Measurements from ENCODE around the gene RAP1GAP2. TPM values are rescaled to one million over a fixed set of nuclear protein-coding genes. Genes with fewer than 3 reads are reported as not detected.

Gene RAP1GAP2
- total RNA-seq, 1 donor from 2014 or later = 8.6 TPM

DNA sequence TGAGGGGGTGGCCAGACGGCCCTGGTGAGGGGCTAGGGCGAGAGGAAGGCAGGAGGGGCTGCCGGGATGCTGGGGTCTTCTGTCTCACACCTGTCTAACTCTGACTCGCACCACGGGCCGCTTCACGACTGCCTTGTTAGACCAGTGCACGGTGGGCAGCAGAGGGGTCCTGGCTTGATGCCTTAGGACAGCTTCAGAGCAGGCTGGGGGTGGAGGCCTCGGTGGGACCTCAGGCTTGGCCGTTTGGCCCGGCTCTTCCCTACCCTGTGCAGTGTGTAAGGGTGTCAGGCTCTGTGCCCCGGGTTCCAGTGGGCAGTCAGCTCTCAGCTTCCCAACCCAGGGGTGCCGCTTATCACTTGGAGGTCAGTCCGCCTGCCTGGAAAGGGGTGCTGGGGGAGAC, 166.5 kb downstream of the RAP1GAP2 start:
- Histone ChIP-seq H3K36me3 (ENCODE audit: insufficient read depth, low read length) (no peaks in the 10 kb centered on the region), H3K79me2 (ENCODE audit: insufficient read depth, low read length) (no peaks in the 10 kb centered on the region), H4K20me1 (ENCODE audit: insufficient read depth, low read length) (no peaks in the 10 kb centered on the region), H3K4me2 (ENCODE audit: low read length) (no peak overlapping the region), H3K27me3 (ENCODE audit: insufficient read depth, low read length) (peaks cover 4% of the 10 kb centered on the region), H3K4me1 (ENCODE audit: insufficient read depth, low read length) (peaks cover 16% of the 10 kb centered on the region), H3K27ac (ENCODE audit: low read depth, low read length) (no peak overlapping the region), H3K9ac (ENCODE audit: low read length) (no peak overlapping the region), H3K4me3 (ENCODE audit: insufficient read depth, low read depth, low read length) (no peak overlapping the region), H3K9me3 (ENCODE audit: insufficient read depth, low read depth, low read length) (no peaks in the 10 kb centered on the region), H2AFZ (ENCODE audit: low read depth, low read length) (no peak overlapping the region)
- H3K9me3 Mint-ChIP-seq (ENCODE audit: unreplicated experiment) = no peaks in the 10 kb centered on the region
- no peak overlapping the region for H3K4me3 Mint-ChIP-seq (ENCODE audit: unreplicated experiment)
- peaks cover 45% of the 10 kb centered on the region for H3K4me1 Mint-ChIP-seq (ENCODE audit: low read depth, unreplicated experiment)
- H3K27ac Mint-ChIP-seq (ENCODE audit: unreplicated experiment) = no peak overlapping the region
- no peaks in the 10 kb centered on the region for H3K36me3 Mint-ChIP-seq (ENCODE audit: low read depth, unreplicated experiment)
- no peaks in the 10 kb centered on the region for H3K27me3 Mint-ChIP-seq (ENCODE audit: low read depth, unreplicated experiment)
- DNase-seq (ENCODE audit: low read depth) = no peak
- TF ChIP-seq, protein P1, sequence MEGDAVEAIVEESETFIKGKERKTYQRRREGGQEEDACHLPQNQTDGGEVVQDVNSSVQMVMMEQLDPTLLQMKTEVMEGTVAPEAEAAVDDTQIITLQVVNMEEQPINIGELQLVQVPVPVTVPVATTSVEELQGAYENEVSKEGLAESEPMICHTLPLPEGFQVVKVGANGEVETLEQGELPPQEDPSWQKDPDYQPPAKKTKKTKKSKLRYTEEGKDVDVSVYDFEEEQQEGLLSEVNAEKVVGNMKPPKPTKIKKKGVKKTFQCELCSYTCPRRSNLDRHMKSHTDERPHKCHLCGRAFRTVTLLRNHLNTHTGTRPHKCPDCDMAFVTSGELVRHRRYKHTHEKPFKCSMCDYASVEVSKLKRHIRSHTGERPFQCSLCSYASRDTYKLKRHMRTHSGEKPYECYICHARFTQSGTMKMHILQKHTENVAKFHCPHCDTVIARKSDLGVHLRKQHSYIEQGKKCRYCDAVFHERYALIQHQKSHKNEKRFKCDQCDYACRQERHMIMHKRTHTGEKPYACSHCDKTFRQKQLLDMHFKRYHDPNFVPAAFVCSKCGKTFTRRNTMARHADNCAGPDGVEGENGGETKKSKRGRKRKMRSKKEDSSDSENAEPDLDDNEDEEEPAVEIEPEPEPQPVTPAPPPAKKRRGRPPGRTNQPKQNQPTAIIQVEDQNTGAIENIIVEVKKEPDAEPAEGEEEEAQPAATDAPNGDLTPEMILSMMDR (IDR thresholded peaks at IDR 0.05; ENCODE audit: insufficient read depth, low read depth, low read length) = no peak
- TF ChIP-seq EZH2 (IDR thresholded peaks at IDR 0.05; ENCODE audit: insufficient read depth, low read length) = no peak
- no peak for FAIRE-seq

DNA sequence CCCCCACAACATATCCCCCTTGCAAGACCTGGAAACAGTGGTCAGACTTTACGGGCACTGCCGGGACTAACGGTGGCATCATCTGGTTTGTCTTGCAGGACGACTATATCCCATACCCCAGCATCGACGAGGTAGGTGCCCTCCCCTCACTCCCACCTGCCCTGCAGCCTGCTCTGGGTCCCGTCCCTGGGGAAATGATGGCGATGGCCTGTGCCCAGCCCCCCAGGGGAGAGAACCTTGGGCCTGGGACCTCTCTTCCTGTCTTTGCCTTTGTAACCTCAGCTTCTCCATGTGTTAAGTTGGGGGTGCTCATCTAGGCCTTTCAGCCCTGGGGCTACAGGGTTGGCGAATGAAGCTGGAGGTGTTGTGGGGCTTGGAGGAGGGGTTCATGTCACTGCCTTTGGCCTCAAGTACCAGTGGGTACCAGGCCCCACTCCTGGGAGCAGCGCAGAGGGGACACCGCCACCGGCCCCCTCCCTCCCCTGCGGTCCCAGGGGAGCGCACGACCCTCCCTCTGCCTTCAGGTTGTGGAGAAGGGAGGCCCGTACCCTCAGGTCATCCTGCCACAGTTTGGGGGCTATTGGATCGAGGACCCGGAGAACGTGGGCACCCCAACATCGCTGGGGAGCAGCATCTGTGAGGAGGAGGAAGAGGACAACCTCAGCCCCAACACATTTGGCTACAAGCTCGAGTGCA, 167.2 kb downstream of the RAP1GAP2 start:
- H3K27ac Mint-ChIP-seq (ENCODE audit: unreplicated experiment) = no peak overlapping the region
- Histone ChIP-seq H3K4me2 (ENCODE audit: low read length) (no peak overlapping the region), H3K4me1 (ENCODE audit: insufficient read depth, low read length) (peaks cover 16% of the 10 kb centered on the region), H4K20me1 (ENCODE audit: insufficient read depth, low read length) (no peaks in the 10 kb centered on the region), H2AFZ (ENCODE audit: low read depth, low read length) (no peak overlapping the region), H3K27me3 (ENCODE audit: insufficient read depth, low read length) (peaks cover 4% of the 10 kb centered on the region), H3K79me2 (ENCODE audit: insufficient read depth, low read length) (no peaks in the 10 kb centered on the region), H3K9ac (ENCODE audit: low read length) (no peak overlapping the region), H3K27ac (ENCODE audit: low read depth, low read length) (no peak overlapping the region), H3K9me3 (ENCODE audit: insufficient read depth, low read depth, low read length) (no peaks in the 10 kb centered on the region), H3K4me3 (ENCODE audit: insufficient read depth, low read depth, low read length) (no peak overlapping the region), H3K36me3 (ENCODE audit: insufficient read depth, low read length) (no peaks in the 10 kb centered on the region)
- H3K4me3 Mint-ChIP-seq (ENCODE audit: unreplicated experiment) = no peak overlapping the region
- DNase-seq (ENCODE audit: low read depth) (no peak), FAIRE-seq (no peak)
- no peaks in the 10 kb centered on the region for H3K9me3 Mint-ChIP-seq (ENCODE audit: unreplicated experiment)
- peaks cover 38% of the 10 kb centered on the region for H3K4me1 Mint-ChIP-seq (ENCODE audit: low read depth, unreplicated experiment)
- no peak for TF ChIP-seq EZH2 (IDR thresholded peaks at IDR 0.05; ENCODE audit: insufficient read depth, low read length)
- TF ChIP-seq, protein P1 (IDR thresholded peaks at IDR 0.05; ENCODE audit: insufficient read depth, low read depth, low read length) = no peak
- H3K27me3 Mint-ChIP-seq (ENCODE audit: low read depth, unreplicated experiment) = no peaks in the 10 kb centered on the region
- H3K36me3 Mint-ChIP-seq (ENCODE audit: low read depth, unreplicated experiment) = no peaks in the 10 kb centered on the region

DNA sequence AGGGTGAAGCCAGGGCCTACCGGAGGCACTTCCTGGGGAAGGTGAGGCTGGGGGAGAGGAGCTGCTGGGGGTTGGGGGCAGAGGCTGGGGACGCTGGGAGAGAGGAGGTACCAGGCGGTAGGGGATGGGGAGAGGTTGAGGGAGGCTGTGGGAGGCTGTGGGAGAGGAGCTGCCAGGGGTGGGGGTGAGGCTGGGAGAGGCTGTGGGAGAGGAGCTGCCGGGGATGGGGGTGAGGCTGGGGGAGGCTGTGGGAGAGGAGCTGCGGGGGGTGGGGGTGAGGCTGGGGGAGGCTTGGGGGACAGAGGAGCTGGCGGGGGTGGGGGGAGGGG, 167.8 kb downstream of the RAP1GAP2 start:
- Histone ChIP-seq H3K4me2 (ENCODE audit: low read length) (no peak overlapping the region), H4K20me1 (ENCODE audit: insufficient read depth, low read length) (no peaks in the 10 kb centered on the region), H3K27me3 (ENCODE audit: insufficient read depth, low read length) (peaks cover 4% of the 10 kb centered on the region), H2AFZ (ENCODE audit: low read depth, low read length) (no peak overlapping the region), H3K4me3 (ENCODE audit: insufficient read depth, low read depth, low read length) (no peak overlapping the region), H3K36me3 (ENCODE audit: insufficient read depth, low read length) (no peaks in the 10 kb centered on the region), H3K9ac (ENCODE audit: low read length) (no peak overlapping the region), H3K4me1 (ENCODE audit: insufficient read depth, low read length) (peaks cover 16% of the 10 kb centered on the region), H3K27ac (ENCODE audit: low read depth, low read length) (no peak overlapping the region), H3K9me3 (ENCODE audit: insufficient read depth, low read depth, low read length) (no peaks in the 10 kb centered on the region), H3K79me2 (ENCODE audit: insufficient read depth, low read length) (no peaks in the 10 kb centered on the region)
- Mint-ChIP-seq H3K4me3 (ENCODE audit: unreplicated experiment) (no peak overlapping the region), H3K27ac (ENCODE audit: unreplicated experiment) (no peak overlapping the region), H3K27me3 (ENCODE audit: low read depth, unreplicated experiment) (no peaks in the 10 kb centered on the region), H3K4me1 (ENCODE audit: low read depth, unreplicated experiment) (peaks cover 35% of the 10 kb centered on the region), H3K9me3 (ENCODE audit: unreplicated experiment) (no peaks in the 10 kb centered on the region), H3K36me3 (ENCODE audit: low read depth, unreplicated experiment) (no peaks in the 10 kb centered on the region)
- FAIRE-seq = no peak
- no peak for TF ChIP-seq EZH2 (IDR thresholded peaks at IDR 0.05; ENCODE audit: insufficient read depth, low read length)
- TF ChIP-seq, protein P1 (IDR thresholded peaks at IDR 0.05; ENCODE audit: insufficient read depth, low read depth, low read length) = no peak
- no peak for DNase-seq (ENCODE audit: low read depth)
